GM12872 (cell line): ENCODE measurements around the gene DNM2.

Source experiments
- TF ChIP-seq, protein P1 (sequence below): IDR thresholded peaks from 3 replicates; pipeline ENCODE4 v1.5.1; 2011; ENCODE audit warnings: low read depth, mild to moderate bottlenecking, low read length, moderate library complexity; ENCODE audit not compliant: insufficient read depth

Gene DNM2

DNA sequence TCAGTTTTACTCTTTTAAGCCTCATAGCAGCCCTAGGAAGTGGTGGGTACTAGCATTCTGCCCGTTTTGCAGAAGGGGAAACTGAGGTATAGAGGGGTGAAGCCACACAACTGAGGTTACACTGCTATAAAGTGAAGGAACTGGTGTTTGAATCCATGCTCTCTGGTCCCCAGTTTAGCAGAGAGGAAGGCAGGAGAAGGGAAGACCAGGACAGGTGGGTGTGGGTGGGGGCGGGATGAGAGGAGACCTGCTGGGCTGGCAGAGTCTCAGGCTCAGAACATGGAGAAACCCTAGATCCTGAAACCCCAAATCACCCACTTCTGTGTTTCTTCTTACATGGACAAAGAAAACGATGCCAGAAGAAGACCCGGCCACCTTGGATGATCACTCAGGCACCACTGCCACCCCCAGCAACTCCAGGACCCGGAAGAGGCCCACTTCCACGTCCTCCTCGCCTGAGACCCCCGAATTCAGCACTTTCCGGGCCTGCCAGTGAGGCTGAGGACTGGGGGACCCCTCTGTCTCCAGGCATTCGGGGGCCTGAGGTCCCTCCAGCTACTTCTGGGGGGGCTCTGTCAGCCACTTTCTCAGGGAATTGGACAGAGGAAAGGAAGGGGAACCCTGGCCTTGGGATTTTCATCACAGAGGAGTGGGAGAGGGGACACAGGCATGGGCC, 151.1 kb downstream of the DNM2 start:
- TF ChIP-seq, protein P1, sequence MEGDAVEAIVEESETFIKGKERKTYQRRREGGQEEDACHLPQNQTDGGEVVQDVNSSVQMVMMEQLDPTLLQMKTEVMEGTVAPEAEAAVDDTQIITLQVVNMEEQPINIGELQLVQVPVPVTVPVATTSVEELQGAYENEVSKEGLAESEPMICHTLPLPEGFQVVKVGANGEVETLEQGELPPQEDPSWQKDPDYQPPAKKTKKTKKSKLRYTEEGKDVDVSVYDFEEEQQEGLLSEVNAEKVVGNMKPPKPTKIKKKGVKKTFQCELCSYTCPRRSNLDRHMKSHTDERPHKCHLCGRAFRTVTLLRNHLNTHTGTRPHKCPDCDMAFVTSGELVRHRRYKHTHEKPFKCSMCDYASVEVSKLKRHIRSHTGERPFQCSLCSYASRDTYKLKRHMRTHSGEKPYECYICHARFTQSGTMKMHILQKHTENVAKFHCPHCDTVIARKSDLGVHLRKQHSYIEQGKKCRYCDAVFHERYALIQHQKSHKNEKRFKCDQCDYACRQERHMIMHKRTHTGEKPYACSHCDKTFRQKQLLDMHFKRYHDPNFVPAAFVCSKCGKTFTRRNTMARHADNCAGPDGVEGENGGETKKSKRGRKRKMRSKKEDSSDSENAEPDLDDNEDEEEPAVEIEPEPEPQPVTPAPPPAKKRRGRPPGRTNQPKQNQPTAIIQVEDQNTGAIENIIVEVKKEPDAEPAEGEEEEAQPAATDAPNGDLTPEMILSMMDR = no peak

DNA sequence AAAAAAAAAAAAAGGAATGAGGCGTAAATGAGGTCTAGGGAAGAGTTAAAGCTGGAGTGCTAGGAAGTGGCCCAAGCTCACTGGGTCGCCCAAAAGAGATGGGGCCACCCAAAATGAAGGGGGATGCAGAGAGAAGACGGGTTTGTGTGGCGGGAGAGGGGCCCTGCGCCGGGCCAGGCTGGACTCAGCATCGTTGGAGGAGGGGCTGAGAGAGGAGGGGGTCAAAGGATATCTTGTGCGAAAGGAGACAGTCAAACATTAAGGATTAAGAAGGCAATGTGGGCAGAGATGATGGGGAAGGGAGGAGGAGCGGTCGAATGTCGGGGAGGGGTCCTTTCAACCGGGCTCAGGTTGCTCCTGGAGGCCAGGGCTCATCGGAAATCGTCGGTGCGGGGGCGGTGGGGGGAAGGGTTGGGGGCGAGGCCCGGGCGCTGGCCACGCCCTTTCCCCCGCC, 152.6 kb downstream of the DNM2 start:
- TF ChIP-seq, protein P1 = no peak

DNA sequence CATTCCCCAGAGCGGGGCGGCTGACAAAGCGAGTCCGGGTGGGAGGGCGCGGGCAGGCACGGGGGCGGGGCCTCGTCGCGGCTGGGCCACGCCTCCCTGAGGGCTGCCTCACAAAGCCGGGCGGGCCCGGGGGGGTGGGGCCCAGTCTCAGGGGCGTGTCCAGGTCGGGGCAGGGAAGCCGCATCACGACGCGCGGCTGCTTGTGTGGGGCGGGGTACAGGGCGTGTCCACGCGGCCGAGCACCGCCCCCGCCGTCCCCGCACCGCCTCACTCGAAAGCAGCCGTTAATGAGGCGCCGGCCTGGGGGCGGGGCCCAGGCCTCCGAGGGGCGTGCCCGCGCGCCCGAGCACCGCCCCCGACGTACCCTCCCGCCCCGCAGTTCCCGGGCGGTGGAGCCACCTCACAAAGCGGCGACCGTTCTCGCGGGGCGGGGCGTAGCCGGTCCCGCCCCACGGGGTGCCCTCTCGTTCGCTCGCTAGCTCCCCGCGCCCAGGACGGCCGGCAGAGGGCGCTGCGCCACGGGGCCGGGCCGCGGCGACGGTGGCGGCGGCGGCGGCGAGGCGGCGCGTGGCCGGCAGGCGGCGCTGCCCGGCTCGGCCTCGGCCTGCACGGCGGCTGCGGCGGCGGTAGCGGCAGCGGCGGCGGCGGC, 153.2 kb downstream of the DNM2 start, which contains the start of gene CARM1:
TSS of gene CARM1 (plus strand) at position 599 of the 649 bp plus-strand sequence. CDS start 150 bp downstream, outside the sequence.
- TF ChIP-seq, protein P1 = peak; percentile 58; the same call in 2 of the 3 replicates

DNA sequence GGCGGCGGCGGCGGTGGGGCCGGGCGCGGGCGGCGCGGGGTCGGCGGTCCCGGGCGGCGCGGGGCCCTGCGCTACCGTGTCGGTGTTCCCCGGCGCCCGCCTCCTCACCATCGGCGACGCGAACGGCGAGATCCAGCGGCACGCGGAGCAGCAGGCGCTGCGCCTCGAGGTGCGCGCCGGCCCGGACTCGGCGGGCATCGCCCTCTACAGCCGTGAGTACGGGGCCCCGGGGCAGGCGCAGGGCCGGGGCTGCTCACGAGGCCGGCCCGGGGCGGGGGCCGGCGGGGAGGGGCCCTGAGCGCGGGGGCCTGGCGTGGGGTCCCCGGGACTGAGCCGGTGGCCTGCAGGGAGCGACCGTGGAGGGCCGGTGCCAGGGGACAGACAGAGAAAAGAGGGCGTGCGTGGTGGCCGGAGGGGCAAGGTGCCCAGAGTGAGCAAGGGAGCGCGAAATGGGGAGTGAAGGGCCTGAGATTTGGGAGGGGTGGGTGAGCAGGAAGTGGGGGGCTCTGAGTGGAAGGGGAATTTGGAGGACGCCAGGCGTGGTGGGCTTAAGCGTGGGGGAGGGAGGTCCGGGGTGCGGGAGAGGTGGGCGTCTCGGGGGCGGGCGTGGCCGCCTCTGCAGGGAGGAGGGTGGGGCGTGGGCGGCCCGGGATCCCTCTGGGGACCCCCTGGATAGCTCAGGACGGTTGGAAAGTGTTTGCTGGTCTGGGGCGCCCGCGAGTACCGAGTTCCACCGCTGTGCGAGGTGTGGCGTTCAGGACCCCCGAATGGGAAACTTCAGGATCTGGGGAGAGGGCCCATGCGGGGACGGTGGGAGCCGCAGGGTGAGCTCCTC, 154.0 kb downstream of the DNM2 start:
- TF ChIP-seq, protein P1 = peak; percentile 31; the same call in 1 of the 3 replicates

DNA sequence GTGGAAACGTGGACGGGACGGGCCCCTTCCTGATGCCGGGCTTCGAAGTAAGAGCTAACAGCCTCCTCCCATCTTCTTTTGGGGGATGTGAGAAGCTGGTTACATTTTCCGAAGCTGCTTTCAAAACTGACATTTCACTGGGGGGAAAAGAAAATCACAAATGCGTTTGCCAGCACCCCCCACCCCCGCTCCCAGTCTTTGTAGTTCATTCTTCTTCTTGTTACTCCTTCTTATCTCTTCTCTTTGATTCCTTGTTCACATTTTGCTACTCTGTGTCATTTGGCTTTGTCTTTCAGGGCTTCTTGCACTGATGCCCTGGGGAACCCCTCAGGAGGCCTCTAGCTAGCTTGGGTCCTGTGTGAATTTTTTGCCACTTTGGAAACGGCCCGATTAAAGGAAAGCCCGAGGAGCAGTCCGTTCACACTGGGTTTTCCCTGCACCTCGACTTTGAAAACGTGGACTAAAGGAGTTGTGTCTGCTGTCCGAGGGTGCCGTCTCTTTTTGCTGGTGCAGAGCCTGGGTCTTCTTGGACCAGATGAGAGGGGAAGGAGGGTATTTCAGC, 154.7 kb downstream of the DNM2 start:
- TF ChIP-seq, protein P1 = no peak

DNA sequence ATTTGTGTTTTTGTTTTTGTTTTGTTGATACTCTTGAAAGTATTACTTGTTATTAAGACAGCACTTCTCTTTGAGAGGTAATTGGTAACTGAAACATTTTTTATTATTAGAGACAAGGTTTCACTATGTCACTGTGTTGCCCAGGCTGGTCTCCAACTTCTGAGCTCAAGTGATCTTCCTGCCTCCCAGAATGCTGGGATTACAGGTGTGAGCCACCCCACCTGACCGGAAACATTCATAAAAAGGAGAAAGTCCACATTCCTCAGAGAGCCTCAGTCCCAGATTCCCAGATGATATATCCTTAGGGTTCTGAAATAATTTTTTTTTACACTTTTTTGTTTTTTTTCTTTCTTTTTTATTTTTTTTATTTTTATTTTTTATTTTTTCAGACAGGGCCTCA, 156.1 kb downstream of the DNM2 start:
- TF ChIP-seq, protein P1 = no peak
